SIG-M5 treated with dmso at 0.1 percent for 504 hours (cell line): Measurements from ENCODE around the gene RER1.

Experiments used
- DNase-seq: peaks from one replicate; lab custom pipeline; 2025; ENCODE audit not compliant: unreplicated experiment; lab: John Stamatoyannopoulos, UW

The RER1 gene

DNA sequence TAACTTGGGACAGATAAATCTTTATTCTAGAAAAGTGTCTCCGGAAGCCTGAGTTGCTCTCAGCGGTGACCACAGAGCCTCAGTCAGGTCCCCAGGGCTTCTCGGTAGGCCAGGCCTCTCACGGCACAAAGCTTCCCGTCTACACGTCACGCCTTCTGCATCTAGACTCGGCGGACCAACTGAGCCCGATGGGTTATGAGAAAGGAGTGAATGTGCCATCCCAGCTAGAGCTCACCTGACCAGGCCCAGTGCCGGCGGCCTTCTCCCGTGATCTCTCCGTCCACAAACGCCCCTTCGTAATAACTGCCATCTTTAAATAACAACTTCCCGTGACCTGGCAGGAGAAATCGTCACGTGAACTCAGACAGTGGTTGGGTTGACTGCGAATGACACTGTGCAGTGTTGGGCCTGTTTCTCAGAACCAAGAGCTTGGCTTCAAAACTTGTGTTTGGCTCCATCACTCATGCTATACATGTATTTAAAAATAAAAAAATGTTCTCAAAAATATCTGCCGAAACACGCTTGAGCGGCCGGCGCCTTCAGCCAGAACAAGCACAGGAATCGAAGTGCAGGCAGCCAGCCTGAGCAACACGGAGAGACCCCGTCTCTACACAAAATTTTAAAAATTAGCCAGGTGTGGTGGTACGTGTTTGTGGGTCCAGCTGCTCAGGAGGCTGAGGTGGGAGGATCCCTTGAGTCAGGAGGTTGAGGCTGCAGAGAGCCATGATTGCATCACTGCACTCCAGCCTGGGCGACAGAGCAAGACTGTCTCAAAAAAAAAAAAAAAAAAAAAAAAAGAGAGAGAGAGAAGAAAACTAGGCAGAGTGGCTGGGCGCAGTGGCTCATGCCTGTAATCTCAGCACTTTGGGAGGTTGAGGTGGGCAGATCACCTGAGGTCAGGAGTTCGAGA is 3.4 kb upstream of the RER1 start:
- DNase-seq = no peak

DNA sequence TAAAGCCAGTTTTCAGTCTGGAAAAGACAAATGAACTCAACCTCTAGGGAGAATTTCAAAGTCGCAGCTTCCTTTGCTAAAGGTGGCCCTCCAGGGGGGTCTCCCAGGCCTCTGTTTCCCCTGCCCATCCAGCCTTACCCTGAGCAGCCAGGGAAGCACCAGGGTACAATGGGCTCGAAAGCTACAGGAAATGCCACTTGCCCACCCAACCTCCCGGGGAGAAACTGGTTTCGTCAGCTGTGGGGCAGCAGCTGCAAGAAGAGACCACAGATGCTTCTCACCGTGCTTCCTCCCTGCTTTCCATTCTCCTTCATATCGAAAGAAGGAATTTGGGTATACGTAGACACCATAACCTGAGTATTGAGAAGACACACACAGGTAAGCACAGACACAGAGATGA is 2.0 kb upstream of the RER1 start:
- DNase-seq = no peak

DNA sequence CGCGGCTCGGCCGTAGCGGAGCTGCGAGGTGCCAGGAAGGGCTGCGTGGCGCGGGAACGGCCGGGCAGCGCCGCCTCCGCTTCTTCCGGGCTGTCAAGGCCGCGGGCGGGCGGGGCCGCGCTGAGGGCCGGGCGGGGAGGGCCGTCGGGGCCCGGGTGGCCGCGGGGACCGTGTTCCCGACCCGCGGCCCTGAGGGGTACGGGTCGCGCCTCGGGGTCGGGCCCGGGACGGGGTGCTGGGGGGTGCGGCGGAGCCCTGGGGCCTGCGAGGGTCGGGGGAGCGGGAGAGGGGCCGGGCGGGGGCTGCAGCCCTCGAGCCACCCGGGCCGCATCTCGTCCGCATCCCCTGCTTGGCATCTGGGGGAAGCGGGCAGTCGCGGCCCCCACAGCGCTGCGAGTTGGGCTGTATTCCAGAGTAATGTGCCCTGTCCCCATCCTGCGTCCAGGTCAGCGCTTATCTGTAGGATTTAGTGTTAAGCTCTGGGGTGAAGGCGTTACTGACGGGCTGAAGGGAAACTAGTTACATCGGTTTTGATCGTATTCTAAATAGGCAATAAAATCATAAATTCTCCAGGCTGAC is 379 bp downstream of the RER1 start:
- DNase-seq = no peak

DNA sequence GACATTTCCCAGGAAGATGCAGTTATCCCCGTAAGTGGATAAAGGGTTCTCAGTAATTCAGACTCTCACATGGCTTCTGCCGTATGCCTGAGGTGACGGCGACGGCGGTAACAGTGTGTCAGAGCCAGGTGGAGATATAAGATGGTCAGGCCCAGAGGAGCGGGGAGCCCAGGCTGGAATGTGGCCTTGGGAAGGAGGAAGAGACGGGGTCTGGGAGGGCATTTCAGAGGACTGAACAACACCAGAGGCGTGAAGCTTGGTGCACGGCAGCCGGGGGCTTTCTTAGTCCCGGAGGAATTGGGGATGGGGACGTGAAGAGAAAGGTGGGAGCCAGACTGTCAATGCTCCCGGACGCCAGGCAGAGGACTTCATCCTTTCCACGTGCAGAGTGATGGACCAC is 1.0 kb downstream of the RER1 start:
- no peak for DNase-seq

DNA sequence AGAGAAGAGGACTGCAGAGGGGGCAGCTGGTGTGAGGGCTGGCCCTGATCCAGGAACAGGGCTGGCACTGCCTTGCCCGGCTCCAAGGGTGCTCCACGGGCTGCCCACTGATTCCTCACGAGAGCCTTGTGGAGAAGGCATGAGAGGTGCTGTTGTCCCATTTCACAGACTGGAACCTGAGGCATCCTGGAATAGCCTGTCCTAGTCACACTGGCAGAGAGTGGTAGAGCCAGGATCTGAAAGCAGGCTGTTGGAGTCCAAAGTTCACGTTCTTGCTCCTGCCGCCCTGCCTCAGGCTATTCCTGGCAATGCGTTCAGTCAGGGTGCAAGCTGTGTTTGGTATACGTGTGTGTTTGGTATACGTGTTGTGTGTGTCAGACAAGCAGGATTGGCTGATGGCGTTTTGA is 1.8 kb downstream of the RER1 start:
- DNase-seq = no peak

DNA sequence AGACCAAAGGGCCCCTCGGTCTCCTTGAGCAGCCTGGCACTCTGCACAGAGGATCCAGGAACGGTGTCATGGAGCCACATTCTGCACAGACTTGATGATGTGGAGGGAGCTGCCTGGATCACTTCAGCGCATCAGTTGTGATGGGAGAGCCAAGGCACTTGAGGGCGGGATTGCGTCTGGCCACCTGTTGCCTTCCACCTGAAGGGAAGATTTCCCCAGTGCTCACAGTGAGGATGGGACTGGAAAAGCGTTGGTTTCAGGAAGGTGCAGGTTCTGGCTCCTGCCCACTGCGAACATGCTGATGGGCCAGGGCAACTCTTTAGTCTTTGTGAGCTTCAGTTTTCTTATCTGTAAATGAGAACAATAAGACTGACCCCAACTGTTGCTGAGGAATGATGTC is 2.6 kb downstream of the RER1 start:
- DNase-seq = no peak

DNA sequence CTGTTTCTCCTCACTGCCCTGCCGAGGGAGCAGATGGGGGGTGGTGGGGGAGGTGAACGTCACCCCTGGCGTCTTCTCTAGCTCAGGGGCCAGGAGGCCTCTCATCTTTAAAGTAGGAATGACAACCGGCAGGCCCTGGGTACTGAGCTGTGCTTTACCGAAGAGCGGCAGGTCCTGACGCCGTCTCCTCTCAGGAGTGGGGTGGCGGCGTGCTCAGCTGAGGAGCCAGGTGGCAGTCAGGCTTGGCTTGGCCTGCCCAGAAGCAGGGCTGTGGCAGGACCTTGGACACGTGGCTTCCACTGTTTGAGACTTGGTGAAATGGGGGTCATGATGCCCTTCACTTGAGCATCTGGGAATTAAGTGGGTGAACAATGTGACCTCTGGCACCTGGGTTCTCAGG is 3.1 kb downstream of the RER1 start:
- DNase-seq = no peak

DNA sequence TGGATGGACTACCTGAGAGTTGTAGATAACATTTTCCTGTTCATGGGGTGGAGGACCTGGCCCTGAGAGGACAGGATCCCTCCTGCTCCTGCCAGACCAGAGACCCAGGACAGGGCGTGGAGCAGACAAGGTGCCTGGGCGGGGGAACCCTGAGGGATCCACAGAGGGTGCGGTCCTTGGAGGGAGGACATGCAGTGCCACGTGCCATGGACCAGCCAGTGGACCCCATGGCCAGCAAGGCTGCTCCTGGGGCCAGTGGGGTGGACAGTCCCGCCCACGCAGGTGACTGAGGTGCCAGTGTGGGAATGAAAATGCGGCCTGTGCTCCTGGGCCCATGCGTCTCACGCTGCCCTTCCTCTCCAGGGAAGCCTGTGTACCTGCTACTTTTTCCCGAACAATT is 3.6 kb downstream of the RER1 start:
- DNase-seq = no peak

DNA sequence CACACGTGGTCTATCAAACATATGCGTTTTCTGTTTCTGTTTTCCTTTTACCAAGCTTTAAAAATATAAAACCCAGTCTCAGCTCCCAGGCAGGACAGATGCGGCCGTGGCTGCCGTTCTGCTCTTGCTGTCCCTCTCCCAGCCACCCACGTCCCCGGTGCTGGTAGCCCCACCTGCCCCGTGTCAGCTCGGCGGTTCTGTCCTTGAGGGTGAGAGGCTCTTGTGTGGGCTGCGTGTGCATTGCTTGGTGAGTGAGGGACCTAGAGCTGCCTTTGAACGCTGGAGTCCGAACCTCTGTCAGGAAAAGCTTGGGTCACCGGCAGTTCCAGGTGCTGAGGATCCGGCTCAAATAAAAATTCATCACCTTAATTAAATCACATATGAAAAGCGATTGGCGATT is 4.4 kb downstream of the RER1 start:
- DNase-seq = no peak

DNA sequence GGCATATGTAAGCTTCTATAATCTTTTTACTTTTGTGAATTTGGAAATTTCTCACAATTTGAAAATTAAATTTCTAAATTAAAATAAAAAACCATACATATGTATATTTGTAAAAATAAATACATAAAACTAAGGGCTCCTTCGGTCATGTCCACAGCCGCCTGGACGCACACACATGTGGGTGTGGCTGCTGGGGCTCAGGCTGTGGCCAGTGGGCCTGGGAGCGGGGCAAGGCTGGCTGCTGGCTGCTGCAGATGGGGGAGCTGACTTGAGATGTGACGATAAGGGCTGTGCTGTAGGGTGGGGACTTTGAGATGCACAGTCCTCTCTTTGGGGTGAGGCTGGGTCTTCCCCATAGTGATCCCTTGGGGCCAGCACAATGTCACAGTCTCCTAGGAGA is 4.8 kb downstream of the RER1 start:
- no peak for DNase-seq

DNA sequence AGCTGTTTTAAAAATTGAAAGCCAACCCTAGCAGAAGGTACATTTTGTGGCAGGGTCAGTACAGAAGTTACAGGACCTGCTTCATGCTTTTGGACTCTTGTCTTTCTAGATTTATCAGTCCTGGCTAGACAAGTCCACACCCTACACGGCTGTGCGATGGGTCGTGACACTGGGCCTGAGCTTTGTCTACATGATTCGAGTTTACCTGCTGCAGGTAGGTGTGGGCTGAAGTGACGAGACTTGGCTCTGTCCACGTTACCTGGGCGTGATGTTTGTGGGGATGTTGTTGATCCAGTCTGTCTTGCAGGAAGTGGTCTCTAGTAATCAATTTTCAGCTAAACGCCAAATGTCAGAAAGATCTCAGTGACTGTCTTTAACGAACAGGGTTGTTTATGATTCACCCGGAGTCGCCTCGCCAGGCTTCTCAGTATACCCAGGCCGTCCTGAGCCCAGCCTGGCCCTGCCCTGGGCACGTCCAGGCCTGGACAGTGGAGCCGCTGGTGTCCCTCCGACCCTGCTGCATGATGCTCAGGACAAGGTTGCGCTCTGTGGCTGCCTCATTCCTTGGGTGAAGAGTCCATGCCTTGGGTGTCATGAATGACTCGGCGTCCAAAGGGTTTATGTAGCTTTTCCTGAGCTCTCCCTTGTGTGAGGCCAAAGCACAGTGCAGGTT is 5.5 kb downstream of the RER1 start:
- no peak for DNase-seq

DNA sequence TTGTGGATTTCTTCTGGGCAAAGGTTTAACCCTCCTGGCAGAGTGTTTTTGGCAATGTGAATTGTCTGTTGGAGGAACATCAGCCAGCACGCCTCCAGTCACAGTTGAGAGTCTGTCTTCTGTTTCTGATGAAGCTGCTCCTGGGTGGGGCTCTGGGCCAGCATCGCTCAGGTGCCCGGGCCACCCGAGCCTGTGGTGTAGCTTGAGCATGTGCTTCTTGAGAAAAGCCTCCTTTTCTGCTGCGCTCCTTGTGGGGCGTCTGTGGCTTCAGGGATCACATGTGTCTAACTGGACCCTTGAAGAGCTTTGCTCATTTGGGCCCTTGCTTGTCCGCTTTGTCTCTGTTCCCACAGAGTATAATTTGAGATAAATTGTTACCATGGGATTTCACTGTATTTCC is 7.2 kb downstream of the RER1 start:
- no peak for DNase-seq

DNA sequence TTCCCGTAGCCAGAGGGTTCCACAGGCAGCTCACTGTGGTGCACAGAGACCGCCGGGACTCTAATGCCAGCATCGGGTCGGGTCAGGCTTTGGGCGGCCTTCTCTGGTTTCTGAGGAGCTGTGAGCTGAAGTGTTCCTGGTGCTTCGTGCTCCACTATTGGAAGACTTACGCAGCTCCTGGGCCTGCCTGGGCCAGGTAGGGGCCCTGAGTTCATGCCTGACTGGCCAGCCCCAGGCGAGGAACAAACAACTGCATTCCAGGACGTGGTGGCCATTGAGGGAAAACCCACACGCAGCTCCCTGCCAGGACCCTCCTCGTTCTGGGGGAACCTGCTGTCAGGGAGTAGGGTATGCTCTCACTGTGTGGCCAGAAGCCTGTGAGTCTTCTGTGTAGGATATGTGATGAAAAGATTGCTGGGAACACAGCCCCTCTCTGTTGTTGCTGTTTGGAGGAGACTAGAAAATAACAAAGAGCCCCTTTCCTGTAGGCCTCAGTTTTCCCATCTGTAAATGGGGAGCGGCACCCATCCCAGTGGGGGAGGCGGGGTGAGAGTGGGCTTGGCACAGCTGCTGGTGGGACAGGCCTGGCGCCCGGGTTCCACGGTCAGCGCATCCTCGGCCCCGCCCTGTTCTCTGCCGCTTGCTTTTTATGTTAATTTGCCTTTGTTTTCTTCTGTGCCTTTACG is 8.4 kb downstream of the RER1 start:
- no peak for DNase-seq

DNA sequence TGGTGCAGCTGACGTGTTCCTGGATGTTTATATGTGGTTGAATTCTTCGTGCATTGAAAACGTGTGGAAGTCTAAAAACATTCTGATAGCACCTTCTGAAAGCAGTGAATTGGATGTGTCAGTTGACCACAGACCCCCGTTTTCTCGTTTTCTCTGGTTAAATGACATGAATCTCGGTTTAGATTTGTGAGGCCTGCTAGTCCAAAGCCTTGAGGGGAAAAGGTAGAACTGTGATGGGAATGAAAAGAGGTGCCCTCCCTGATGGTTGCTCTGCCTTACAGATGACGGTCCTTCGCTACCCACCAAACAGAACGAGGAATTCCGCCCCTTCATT is 8.9 kb downstream of the RER1 start:
- no peak for DNase-seq

DNA sequence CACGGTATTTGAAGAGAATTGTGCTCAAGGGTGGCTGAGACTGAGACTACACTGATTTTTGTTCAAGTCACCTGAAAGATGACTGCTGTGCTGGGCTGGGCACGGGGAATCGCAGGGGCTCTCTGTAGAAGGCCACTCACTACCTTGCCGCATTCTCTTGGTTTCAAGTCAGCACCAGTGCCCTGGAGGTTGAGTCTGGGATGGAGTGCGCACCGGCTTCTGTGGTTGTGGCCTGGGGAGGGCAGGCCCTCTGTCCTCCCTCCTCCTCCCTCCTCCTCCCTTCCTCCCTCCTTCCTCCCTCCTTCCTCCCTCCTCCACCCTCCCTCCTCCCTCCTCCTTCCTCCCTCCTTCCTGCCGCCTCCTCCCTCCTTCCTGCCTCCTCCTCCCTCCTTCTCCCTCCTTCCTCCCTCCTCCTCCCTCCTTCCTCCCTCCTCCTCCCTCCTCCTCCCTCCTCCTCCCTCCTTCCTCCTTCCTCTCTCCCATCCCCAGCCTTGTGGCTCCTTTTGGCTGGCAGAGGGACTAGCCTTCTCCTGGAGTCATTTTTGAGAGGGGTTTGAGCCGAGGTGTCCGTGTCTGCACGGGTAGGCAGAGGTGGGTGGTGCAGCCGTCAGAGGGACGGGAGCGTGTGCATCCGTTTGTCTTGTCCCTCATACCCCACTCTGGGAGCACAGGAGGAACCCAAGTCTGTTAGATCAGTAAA is 9.5 kb downstream of the RER1 start:
- no peak for DNase-seq

DNA sequence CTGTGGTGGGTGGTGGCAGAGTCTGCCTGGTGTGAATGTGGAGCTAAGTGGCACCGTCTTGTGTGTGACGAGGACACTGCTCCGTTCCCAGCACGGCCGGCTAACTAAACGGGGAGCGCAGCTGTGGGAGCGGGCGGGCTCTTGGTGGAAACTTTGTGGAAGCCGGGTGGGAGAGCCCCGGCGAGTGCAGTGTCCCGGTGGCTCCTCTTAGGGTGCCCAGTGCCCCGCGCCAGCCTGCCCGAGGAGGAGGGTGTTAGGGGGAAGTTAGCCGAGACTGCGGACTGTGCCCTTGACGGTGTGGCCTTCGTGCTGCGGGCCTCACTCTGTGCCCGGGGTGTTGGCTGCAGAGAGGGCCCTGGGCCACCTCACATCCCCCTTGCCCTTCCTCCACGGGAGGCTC is 10.8 kb downstream of the RER1 start:
- DNase-seq = no peak

DNA sequence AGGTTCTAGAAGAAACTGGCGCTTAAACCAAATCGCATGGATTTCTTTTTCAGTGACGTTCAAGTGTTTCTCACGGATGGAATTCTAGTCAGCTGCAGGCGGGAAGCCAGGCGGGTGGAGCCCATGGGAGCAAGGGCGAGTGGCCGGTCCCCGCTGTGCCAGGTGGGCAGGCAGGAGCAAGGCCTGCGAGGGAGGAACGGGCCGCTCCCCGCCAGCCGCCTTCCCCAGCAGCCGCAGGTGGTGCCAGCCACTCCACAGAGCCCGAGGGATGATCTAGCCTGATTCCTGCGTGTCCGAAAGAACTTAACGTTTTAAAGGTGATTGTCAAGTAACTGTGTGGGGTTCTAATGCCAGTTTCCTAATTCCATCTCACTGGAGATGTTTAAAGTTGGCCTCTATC is 11.6 kb downstream of the RER1 start:
- DNase-seq = no peak

DNA sequence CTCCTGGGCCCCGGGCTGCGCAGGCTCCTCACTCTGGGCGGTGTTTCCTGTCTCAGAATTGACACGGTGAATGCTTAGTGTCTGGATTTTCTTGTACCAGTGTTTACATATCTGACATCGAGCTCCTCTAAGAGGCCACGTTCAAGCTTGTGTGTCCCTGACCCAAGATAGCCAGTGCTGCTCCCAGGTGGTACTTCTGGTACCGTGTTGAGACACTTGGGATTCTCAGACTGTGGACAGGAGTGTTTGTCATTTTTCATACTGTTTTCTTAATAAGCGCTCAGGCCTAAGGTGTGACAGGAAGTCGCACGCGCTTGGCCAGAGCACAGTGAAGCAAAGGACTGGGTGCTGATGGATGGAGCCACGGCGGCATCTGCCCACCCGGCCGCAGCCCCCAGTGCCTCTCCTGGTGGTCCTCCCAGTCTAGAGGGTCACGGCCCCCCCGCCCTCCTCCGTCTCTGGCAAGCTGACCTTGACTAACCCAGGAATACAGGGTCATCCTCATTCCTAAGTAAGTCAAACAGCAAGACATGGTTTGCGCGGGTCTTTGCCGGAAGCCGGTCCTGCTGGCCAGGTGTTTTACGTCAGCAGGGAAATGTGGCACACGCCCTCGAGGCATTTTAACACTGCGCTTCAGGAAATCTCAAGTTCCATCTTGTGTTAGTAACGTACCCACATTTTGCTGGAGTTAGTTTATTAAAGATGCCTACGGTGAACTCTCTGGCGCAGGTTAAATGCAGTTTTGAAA is 12.7 kb downstream of the RER1 start:
- DNase-seq = no peak

DNA sequence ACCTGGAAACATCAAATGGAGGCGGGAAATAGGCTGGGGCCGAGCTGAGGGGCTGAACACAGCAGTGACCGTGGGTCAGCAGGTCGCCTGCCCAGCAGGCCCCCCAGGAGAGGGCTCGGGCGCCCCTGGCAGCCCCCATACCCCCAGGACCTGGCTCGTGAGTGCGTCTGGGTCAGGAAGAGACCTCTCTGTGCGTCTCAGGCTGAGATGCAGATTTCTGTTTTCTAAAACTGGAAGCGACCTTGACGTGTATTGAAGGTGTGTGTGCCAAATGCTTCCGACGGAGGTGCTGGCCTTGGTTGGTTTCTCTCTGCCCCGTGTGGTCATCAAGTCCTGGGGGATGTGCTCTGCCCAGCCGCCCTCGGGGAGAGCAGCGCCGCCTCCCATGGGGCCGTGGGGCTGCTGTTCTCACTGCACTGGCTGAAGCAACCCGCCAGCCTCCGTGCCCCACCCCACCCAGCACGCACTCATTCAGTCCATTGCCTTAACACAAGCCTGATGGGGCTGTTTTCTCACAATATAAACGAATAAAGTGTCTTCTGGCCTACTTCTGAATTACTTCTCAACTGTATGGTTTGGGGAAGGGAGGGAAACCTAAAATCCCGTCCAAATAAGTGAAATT is 13.4 kb downstream of the RER1 start:
- DNase-seq = no peak
